WTC11 (cell line): ENCODE measurements around the gene PPP3CA.

Experiments
- ELF4 ChIP-seq: sonication (generic); formaldehyde crosslinking; IDR thresholded peaks from 2 replicates; pipeline ENCODE4 v1.8.1; 2022; ENCODE audit warnings: low read depth, mild to moderate bottlenecking, moderate library complexity, missing genetic modification reagents
- IRF2 ChIP-seq: sonication (generic); formaldehyde crosslinking; IDR thresholded peaks from 2 replicates; pipeline ENCODE4 v1.8.0; 2022; ENCODE audit warnings: low read depth, missing genetic modification reagents, borderline replicate concordance
- ZNF317 ChIP-seq: sonication (generic); formaldehyde crosslinking; IDR thresholded peaks from 2 replicates; pipeline ENCODE4 v1.8.1; 2023; ENCODE audit warnings: low read depth, mild to moderate bottlenecking, moderate library complexity, missing genetic modification reagents, borderline replicate concordance
- TF ChIP-seq, protein P1 (sequence below): fragments of 200-600 bp; IDR thresholded peaks from 2 replicates; pipeline ENCODE4 v1.8.0; 2022; ENCODE audit warnings: antibody characterized with exemption
- TF ChIP-seq, protein P2 (sequence below): sonication (generic); formaldehyde crosslinking; IDR thresholded peaks from 2 replicates; pipeline ENCODE4 v1.8.1; 2022; ENCODE audit warnings: low read depth, missing genetic modification reagents, borderline replicate concordance

DNA sequence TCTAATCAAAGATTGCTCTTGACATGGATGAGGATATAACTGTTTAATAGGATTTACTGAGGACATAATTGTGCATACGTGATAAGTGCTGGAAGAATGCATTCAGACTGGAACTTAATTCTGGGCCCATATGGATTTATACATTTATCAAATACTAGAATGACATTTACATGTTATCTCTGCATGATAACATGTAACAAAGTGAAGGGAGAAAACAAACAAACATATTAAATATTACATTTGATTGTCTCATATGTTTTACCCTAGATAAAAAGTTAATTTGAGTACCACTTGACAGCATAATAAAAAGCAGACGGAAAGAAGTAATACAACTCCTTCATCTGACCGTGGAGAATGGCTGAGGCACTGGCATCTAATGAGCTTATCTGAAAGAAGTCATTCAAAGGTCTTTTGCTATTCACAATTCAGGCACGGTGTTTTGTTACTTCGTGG is 297.8 kb downstream of the PPP3CA start:
- TF ChIP-seq, protein P1, sequence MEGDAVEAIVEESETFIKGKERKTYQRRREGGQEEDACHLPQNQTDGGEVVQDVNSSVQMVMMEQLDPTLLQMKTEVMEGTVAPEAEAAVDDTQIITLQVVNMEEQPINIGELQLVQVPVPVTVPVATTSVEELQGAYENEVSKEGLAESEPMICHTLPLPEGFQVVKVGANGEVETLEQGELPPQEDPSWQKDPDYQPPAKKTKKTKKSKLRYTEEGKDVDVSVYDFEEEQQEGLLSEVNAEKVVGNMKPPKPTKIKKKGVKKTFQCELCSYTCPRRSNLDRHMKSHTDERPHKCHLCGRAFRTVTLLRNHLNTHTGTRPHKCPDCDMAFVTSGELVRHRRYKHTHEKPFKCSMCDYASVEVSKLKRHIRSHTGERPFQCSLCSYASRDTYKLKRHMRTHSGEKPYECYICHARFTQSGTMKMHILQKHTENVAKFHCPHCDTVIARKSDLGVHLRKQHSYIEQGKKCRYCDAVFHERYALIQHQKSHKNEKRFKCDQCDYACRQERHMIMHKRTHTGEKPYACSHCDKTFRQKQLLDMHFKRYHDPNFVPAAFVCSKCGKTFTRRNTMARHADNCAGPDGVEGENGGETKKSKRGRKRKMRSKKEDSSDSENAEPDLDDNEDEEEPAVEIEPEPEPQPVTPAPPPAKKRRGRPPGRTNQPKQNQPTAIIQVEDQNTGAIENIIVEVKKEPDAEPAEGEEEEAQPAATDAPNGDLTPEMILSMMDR, result no peak
- no peak for TF ChIP-seq IRF2
- TF ChIP-seq ZNF317, result no peak
- TF ChIP-seq, protein P2, sequence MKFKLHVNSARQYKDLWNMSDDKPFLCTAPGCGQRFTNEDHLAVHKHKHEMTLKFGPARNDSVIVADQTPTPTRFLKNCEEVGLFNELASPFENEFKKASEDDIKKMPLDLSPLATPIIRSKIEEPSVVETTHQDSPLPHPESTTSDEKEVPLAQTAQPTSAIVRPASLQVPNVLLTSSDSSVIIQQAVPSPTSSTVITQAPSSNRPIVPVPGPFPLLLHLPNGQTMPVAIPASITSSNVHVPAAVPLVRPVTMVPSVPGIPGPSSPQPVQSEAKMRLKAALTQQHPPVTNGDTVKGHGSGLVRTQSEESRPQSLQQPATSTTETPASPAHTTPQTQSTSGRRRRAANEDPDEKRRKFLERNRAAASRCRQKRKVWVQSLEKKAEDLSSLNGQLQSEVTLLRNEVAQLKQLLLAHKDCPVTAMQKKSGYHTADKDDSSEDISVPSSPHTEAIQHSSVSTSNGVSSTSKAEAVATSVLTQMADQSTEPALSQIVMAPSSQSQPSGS, result no peak
- TF ChIP-seq ELF4 (CRISPR knock-in tag), result no peak
